ENCODE data around the gene FADS6. TPM values are rescaled to one million over a fixed set of nuclear protein-coding genes. Genes with fewer than 3 reads are reported as not detected.

FADS6 gene
- polyA plus RNA-seq, 4 donors, result 2.5 to 27.3 (median 25.7) TPM

DNA sequence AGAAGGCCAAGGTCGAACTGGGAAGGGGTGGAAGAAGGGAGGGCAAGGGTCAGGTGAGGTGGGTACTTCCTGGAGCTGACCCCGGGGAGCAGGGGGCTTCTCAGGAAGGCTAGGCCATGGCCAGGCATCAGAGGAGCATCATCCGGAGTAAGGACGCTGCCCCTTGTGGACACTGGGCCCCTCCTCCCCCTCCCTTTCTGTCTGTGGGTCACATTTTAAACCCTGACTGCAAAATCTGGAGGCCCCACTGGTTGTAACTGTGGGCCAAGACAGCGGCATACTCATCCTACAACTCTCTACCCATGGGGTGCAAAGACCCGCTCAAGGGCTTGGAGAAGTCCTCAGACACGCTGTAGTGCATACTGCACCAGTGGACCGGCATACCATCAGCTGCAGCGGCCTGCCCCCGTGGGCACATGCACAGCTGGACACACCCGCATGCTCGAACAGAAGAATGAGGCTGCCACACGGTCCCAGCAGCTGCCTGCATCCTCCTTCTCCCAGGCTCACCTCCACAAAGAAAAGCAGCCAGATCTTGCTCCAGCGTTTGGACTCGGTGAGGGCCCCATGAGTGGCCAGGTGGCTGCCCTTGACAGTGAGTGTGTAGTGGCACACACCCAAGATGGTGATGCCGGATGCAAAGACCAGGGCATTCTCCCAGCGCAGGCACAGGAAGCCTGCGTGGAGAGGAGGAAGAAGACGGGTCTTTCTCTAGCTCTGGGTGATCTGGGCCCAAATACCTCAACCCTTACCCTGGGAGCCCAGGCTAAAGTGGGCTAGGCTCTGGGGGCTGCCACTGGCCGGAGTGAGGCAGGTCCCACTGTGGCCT lies 1.2 kb downstream of the FADS6 start:
- peak overlapping the region in 2 of 3 donors; percentile 52 to 69 for H3K4me3 ChIP-seq (ENCODE audit: low read depth in 1 of 3, low read length in 3 of 3)
- FAIRE-seq (no peak), DNase-seq (peak; percentile 22 to 48)
- peaks cover 0 to 48% (median 26%) of the 10 kb centered on the region in 3 donors for H3K27me3 ChIP-seq (ENCODE audit: control insufficient read depth in 3 of 3, insufficient read depth in 3 of 3, low read length in 3 of 3)
- H3K9me3 ChIP-seq (ENCODE audit: control insufficient read depth in 2 of 2, insufficient read depth in 1 of 2, low read depth in 1 of 2, low read length in 1 of 2), result no peaks in the 10 kb centered on the region
- WGBS, 3 donors, result 40 to 64% (median 48%) methylated on average over 19 to 20 of the region's 20 CpGs
- no peak overlapping the region for H3K27ac ChIP-seq (ENCODE audit: low read depth in 1 of 3, low read length in 2 of 3)
- peaks cover 0 to 2% (median 0%) of the 10 kb centered on the region in 3 donors for H3K36me3 ChIP-seq (ENCODE audit: control insufficient read depth in 3 of 3, insufficient read depth in 2 of 3, low read depth in 1 of 3, low read length in 3 of 3)
- H3K4me1 ChIP-seq (ENCODE audit: control insufficient read depth in 3 of 3, insufficient read depth in 2 of 3, low read depth in 1 of 3, low read length in 2 of 3), result no peaks in the 10 kb centered on the region

- Histone ChIP-seq H3K27me3 (ENCODE audit: control insufficient read depth in 3 of 3, insufficient read depth in 3 of 3, low read length in 3 of 3) (peaks cover 0 to 38% (median 17%) of the 10 kb centered on the region in 3 donors), H3K9me3 (ENCODE audit: control insufficient read depth in 2 of 2, insufficient read depth in 1 of 2, low read depth in 1 of 2, low read length in 1 of 2) (no peaks in the 10 kb centered on the region), H3K27ac (ENCODE audit: low read depth in 1 of 3, low read length in 2 of 3) (no peak overlapping the region), H3K4me3 (ENCODE audit: low read depth in 1 of 3, low read length in 3 of 3) (no peak overlapping the region), H3K4me1 (ENCODE audit: control insufficient read depth in 3 of 3, insufficient read depth in 2 of 3, low read depth in 1 of 3, low read length in 2 of 3) (no peaks in the 10 kb centered on the region), H3K36me3 (ENCODE audit: control insufficient read depth in 3 of 3, insufficient read depth in 2 of 3, low read depth in 1 of 3, low read length in 3 of 3) (peaks cover 0 to 2% (median 0%) of the 10 kb centered on the region in 3 donors)
- FAIRE-seq (no peak), DNase-seq (no peak)
- 86 to 95% (median 88%) methylated on average over 7 of the region's 7 CpGs for WGBS, 3 donors
These were observed 2.9 kb downstream of the FADS6 start for GRCh38 chr17:74890554-74890953.

DNA sequence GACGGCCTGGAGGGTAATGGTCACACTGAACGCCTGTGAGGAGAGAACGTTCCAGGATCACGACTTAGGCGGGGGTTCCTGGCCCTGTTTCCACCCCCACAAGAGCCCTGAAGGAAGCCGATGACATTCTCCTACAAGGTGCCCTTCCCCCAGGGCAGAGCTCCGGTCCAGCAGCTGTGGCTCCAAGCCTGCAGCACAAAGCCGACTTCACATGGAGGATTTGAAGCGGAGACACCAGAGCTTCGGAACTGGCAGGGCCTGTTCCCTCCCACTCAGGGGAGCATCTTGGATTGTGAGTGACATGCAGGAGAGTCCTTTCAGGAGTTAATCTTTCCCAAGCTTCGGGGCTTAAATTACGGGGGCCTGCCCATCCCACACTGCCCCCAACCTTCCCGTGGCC lies 5.0 kb downstream of the FADS6 start:
- no peak for FAIRE-seq
- peaks cover 0 to 2% (median 0%) of the 10 kb centered on the region in 3 donors for H3K36me3 ChIP-seq (ENCODE audit: control insufficient read depth in 3 of 3, insufficient read depth in 2 of 3, low read depth in 1 of 3, low read length in 3 of 3)
- 68 to 73% (median 70%) methylated on average over 13 of the region's 13 CpGs for WGBS, 3 donors

DNA sequence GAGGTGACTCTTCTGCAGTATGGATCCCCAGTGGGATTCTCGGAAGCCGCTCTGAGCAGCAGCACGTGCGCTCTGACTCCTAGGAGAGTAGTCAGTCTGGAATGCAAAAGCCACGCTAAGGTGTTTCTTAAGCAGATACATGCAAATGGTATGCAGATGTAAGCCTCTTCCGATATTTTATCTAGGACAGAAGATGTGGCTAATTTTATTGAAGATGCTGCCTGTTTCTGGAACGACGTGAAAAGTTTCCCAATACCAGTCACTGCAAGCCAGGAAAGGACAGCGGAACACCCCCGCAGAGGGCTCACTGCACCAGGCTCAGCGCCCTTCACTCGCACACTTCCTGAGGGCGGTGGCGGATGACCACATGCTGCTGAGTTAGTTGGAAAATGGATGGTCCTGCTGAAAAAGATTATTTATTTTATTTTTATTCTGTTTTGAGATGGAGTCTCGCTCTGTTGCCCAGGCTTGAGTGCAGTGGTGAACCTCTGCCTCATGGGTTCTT lies 10.1 kb downstream of the FADS6 start:
- no peak overlapping the region for H3K4me3 ChIP-seq (ENCODE audit: low read depth in 1 of 3, low read length in 3 of 3)
- FAIRE-seq, result no peak
- peaks cover 0 to 5% (median 0%) of the 10 kb centered on the region in 3 donors for H3K36me3 ChIP-seq (ENCODE audit: control insufficient read depth in 3 of 3, insufficient read depth in 2 of 3, low read depth in 1 of 3, low read length in 3 of 3)
- 70 to 84% (median 83%) methylated on average over 15 of the region's 15 CpGs for WGBS, 3 donors
- no peak overlapping the region for H3K27ac ChIP-seq (ENCODE audit: low read depth in 1 of 3, low read length in 2 of 3)
- H3K27me3 ChIP-seq (ENCODE audit: control insufficient read depth in 3 of 3, insufficient read depth in 3 of 3, low read length in 3 of 3), result peaks cover 0 to 4% (median 4%) of the 10 kb centered on the region in 3 donors
- H3K4me1 ChIP-seq (ENCODE audit: control insufficient read depth in 3 of 3, insufficient read depth in 2 of 3, low read depth in 1 of 3, low read length in 2 of 3), result peaks cover 0 to 5% (median 0%) of the 10 kb centered on the region in 3 donors
- H3K9me3 ChIP-seq (ENCODE audit: control insufficient read depth in 2 of 2, insufficient read depth in 1 of 2, low read depth in 1 of 2, low read length in 1 of 2), result no peaks in the 10 kb centered on the region
- DNase-seq, result no peak

More for the DNA sequence above, 5.0 kb downstream of the FADS6 start:
- DNase-seq, result no peak
- no peaks in the 10 kb centered on the region for H3K9me3 ChIP-seq (ENCODE audit: control insufficient read depth in 2 of 2, insufficient read depth in 1 of 2, low read depth in 1 of 2, low read length in 1 of 2)
- H3K27ac ChIP-seq (ENCODE audit: low read depth in 1 of 3, low read length in 2 of 3), result no peak overlapping the region
- H3K27me3 ChIP-seq (ENCODE audit: control insufficient read depth in 3 of 3, insufficient read depth in 3 of 3, low read length in 3 of 3), result peaks cover 0 to 20% (median 5%) of the 10 kb centered on the region in 3 donors
- H3K4me1 ChIP-seq (ENCODE audit: control insufficient read depth in 3 of 3, insufficient read depth in 2 of 3, low read depth in 1 of 3, low read length in 2 of 3), result no peaks in the 10 kb centered on the region
- no peak overlapping the region for H3K4me3 ChIP-seq (ENCODE audit: low read depth in 1 of 3, low read length in 3 of 3)

DNA sequence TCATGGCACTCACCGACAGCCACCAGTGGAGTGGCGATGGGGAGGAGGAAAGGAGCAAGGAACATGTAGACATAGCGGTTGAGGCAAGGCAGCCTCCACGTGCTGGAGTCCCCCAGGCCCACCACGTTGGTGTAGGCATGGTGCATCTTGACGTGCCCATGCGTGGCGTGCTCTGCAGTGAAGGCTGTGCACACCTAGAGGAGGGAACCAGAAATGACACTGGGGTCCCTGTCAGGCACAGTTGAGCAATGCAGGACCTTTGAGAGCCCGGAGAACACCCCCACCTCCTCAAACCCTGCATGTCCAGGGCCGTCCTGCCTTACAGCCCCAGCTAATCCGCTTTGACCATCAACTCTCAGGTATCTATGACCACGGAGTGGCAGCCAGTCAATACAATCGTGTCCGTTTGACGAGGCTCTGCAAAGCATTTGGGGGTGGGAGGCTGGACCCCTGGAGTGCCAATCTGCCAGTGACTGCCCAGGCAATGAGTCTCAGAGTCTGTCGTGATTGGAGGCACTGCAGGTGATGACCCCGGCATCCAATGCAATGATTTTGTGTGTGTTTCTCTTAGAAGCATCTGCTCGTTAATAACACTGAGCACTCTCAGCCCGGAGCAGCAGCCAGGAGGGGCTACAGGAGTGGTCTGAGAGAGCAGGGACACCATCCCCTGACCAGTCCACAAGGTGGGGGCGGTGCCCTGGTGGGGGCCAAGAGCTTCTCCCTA lies 10.8 kb downstream of the FADS6 start:
- Histone ChIP-seq H3K4me1 (ENCODE audit: control insufficient read depth in 3 of 3, insufficient read depth in 2 of 3, low read depth in 1 of 3, low read length in 2 of 3) (peaks cover 0 to 11% (median 0%) of the 10 kb centered on the region in 3 donors), H3K9me3 (ENCODE audit: control insufficient read depth in 2 of 2, insufficient read depth in 1 of 2, low read depth in 1 of 2, low read length in 1 of 2) (no peaks in the 10 kb centered on the region), H3K4me3 (ENCODE audit: low read depth in 1 of 3, low read length in 3 of 3) (no peak overlapping the region), H3K27me3 (ENCODE audit: control insufficient read depth in 3 of 3, insufficient read depth in 3 of 3, low read length in 3 of 3) (peaks cover 0 to 4% (median 4%) of the 10 kb centered on the region in 3 donors), H3K27ac (ENCODE audit: low read depth in 1 of 3, low read length in 2 of 3) (no peak overlapping the region), H3K36me3 (ENCODE audit: control insufficient read depth in 3 of 3, insufficient read depth in 2 of 3, low read depth in 1 of 3, low read length in 3 of 3) (peaks cover 0 to 5% (median 0%) of the 10 kb centered on the region in 3 donors)
- no peak for DNase-seq
- 74 to 76% (median 74%) methylated on average over 20 of the region's 20 CpGs for WGBS, 3 donors
- FAIRE-seq, result no peak

DNA sequence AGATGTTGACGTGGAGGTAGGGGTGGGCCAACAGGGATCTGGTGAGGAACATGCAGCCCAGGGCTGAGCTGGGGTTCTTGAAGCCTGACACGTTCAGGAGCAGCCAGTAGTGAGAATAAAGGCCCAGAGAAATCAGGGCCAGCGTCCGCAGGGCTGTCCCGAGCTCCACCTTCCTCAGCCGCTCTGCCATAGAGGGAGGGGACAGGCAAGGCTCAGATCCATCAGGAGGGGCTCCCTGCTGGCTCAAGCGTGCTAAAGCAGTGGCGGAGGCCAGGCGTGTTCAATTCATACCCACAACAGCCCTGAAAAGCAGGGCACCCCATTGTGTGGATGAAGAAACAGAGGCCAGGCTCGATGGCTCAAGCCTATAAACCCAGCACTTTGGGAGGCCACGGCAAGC lies 12.4 kb downstream of the FADS6 start:
- H3K4me1 ChIP-seq (ENCODE audit: control insufficient read depth in 3 of 3, insufficient read depth in 2 of 3, low read depth in 1 of 3, low read length in 2 of 3), result peaks cover 0 to 14% (median 0%) of the 10 kb centered on the region in 3 donors
- H3K36me3 ChIP-seq (ENCODE audit: control insufficient read depth in 3 of 3, insufficient read depth in 2 of 3, low read depth in 1 of 3, low read length in 3 of 3), result peaks cover 0 to 5% (median 0%) of the 10 kb centered on the region in 3 donors
- FAIRE-seq (no peak), DNase-seq (no peak)
- H3K27ac ChIP-seq (ENCODE audit: low read depth in 1 of 3, low read length in 2 of 3), result no peak overlapping the region
- no peak overlapping the region for H3K4me3 ChIP-seq (ENCODE audit: low read depth in 1 of 3, low read length in 3 of 3)
- H3K9me3 ChIP-seq (ENCODE audit: control insufficient read depth in 2 of 2, insufficient read depth in 1 of 2, low read depth in 1 of 2, low read length in 1 of 2), result no peaks in the 10 kb centered on the region
- 73 to 86% (median 82%) methylated on average over 11 of the region's 11 CpGs for WGBS, 3 donors
- peaks cover 0 to 4% (median 4%) of the 10 kb centered on the region in 3 donors for H3K27me3 ChIP-seq (ENCODE audit: control insufficient read depth in 3 of 3, insufficient read depth in 3 of 3, low read length in 3 of 3)

GRCh38 chr17:74879308-74879707 lies 14.1 kb downstream of the FADS6 start:
- FAIRE-seq (no peak), DNase-seq (no peak)
- 88 to 93% (median 91%) methylated on average over 14 to 16 of the region's 16 CpGs for whole genome bisulfite sequencing, 3 donors
- Histone ChIP-seq H3K27ac (ENCODE audit: low read depth in 1 of 3, low read length in 2 of 3) (no peak overlapping the region), H3K9me3 (ENCODE audit: control insufficient read depth in 2 of 2, insufficient read depth in 1 of 2, low read depth in 1 of 2, low read length in 1 of 2) (no peaks in the 10 kb centered on the region), H3K36me3 (ENCODE audit: control insufficient read depth in 3 of 3, insufficient read depth in 2 of 3, low read depth in 1 of 3, low read length in 3 of 3) (peaks cover 0 to 5% (median 0%) of the 10 kb centered on the region in 3 donors), H3K4me3 (ENCODE audit: low read depth in 1 of 3, low read length in 3 of 3) (no peak overlapping the region), H3K27me3 (ENCODE audit: control insufficient read depth in 3 of 3, insufficient read depth in 3 of 3, low read length in 3 of 3) (peaks cover 0 to 4% (median 4%) of the 10 kb centered on the region in 3 donors), H3K4me1 (ENCODE audit: control insufficient read depth in 3 of 3, insufficient read depth in 2 of 3, low read depth in 1 of 3, low read length in 2 of 3) (peaks cover 0 to 14% (median 0%) of the 10 kb centered on the region in 3 donors)

- DNase-seq (no peak), FAIRE-seq (no peak)
- peaks cover 0 to 4% (median 4%) of the 10 kb centered on the region in 3 donors for H3K27me3 ChIP-seq (ENCODE audit: control insufficient read depth in 3 of 3, insufficient read depth in 3 of 3, low read length in 3 of 3)
- H3K9me3 ChIP-seq (ENCODE audit: control insufficient read depth in 2 of 2, insufficient read depth in 1 of 2, low read depth in 1 of 2, low read length in 1 of 2), result no peaks in the 10 kb centered on the region
- 40 to 61% (median 55%) methylated on average over 2 of the region's 2 CpGs for WGBS, 3 donors
- peaks cover 0 to 5% (median 0%) of the 10 kb centered on the region in 3 donors for H3K36me3 ChIP-seq (ENCODE audit: control insufficient read depth in 3 of 3, insufficient read depth in 2 of 3, low read depth in 1 of 3, low read length in 3 of 3)
- H3K4me1 ChIP-seq (ENCODE audit: control insufficient read depth in 3 of 3, insufficient read depth in 2 of 3, low read depth in 1 of 3, low read length in 2 of 3), result peaks cover 0 to 20% (median 0%) of the 10 kb centered on the region in 3 donors
- no peak overlapping the region for H3K4me3 ChIP-seq (ENCODE audit: low read depth in 1 of 3, low read length in 3 of 3)
- no peak overlapping the region for H3K27ac ChIP-seq (ENCODE audit: low read depth in 1 of 3, low read length in 2 of 3)
These were observed 14.8 kb downstream of the FADS6 start for GRCh38 chr17:74878658-74879057.
